H9 (cell line): ENCODE measurements around the gene PLA2G2F. TPM values are rescaled to one million over a fixed set of nuclear protein-coding genes. Genes with fewer than 3 reads are reported as not detected.

Experiments used
- DNase-seq: peaks from one replicate; pipeline ENCODE4 v3.0.0-alpha.2; 2017
- H2AFZ ChIP-seq: one replicate; pipeline ENCODE4 v1.6.1; 2013; ENCODE audit warnings: mild to moderate bottlenecking, low read length, control low read depth, moderate library complexity
- H2AK5ac ChIP-seq: 2 replicates; pipeline ENCODE4 v1.6.1; 2013; ENCODE audit warnings: low read length, control low read depth, mixed read lengths; ENCODE audit not compliant: insufficient read length
- H2BK120ac ChIP-seq: one replicate; pipeline ENCODE4 v1.6.1; 2013; ENCODE audit warnings: low read depth, mild to moderate bottlenecking, low read length, control low read depth, inconsistent platforms; ENCODE audit not compliant: poor library complexity, severe bottlenecking
- H2BK12ac ChIP-seq: 2 replicates; pipeline ENCODE4 v1.6.1; 2013; ENCODE audit warnings: low read length, control low read depth, mixed read lengths, low read depth; ENCODE audit not compliant: insufficient read length
- H2BK15ac ChIP-seq: 2 replicates; pipeline ENCODE4 v1.6.1; 2013; ENCODE audit warnings: low read depth, low read length, control low read depth
- H2BK20ac ChIP-seq: one replicate; pipeline ENCODE4 v1.6.1; 2013; ENCODE audit warnings: low read depth, mild to moderate bottlenecking, low read length, control low read depth, inconsistent platforms; ENCODE audit not compliant: poor library complexity, severe bottlenecking
- H2BK5ac ChIP-seq: 2 replicates; pipeline ENCODE4 v1.6.1; 2013; ENCODE audit warnings: low read length, control low read depth, mixed read lengths; ENCODE audit not compliant: insufficient read length
- H3K14ac ChIP-seq: 2 replicates; pipeline ENCODE4 v1.6.1; 2013; ENCODE audit warnings: low read length, control low read depth; ENCODE audit not compliant: insufficient read depth
- H3K18ac ChIP-seq: 2 replicates; pipeline ENCODE4 v1.6.1; 2013; ENCODE audit warnings: low read depth, mild to moderate bottlenecking, mixed read lengths, low read length, control low read depth; ENCODE audit not compliant: insufficient read length
- H3K23ac ChIP-seq: 2 replicates; pipeline ENCODE4 v1.6.1; 2013; ENCODE audit warnings: low read length, control low read depth, mixed read lengths, low read depth; ENCODE audit not compliant: insufficient read length
- H3K23me2 ChIP-seq: 2 replicates; pipeline ENCODE4 v1.6.1; 2013; ENCODE audit warnings: low read depth, mild to moderate bottlenecking, mixed read lengths, low read length, control low read depth; ENCODE audit not compliant: insufficient read length, poor library complexity, severe bottlenecking
- H3K27ac ChIP-seq: 2 replicates; pipeline ENCODE4 v1.5.1; 2013; ENCODE audit warnings: low read length, control low read depth, mixed read lengths, low read depth; ENCODE audit not compliant: insufficient read length
- H3K27me3 ChIP-seq: 2 replicates; pipeline ENCODE4 v1.6.1; 2013; ENCODE audit warnings: low read length, control low read depth, inconsistent platforms; ENCODE audit not compliant: insufficient read depth
- H3K4ac ChIP-seq: 2 replicates; pipeline ENCODE4 v1.6.1; 2013; ENCODE audit warnings: low read depth, mild to moderate bottlenecking, control low read depth, inconsistent platforms, low read length, moderate library complexity
- H3K4me1 ChIP-seq: 2 replicates; pipeline ENCODE4 v1.6.1; 2013; ENCODE audit warnings: low read length, control low read depth, inconsistent platforms; ENCODE audit not compliant: insufficient read depth
- H3K4me2 ChIP-seq: 2 replicates; pipeline ENCODE4 v1.6.1; 2013; ENCODE audit warnings: low read length, control low read depth, mixed read lengths; ENCODE audit not compliant: insufficient read length, insufficient read depth
- H3K56ac ChIP-seq: 2 replicates; pipeline ENCODE4 v1.6.1; 2013; ENCODE audit warnings: low read depth, mild to moderate bottlenecking, mixed read lengths, low read length, control low read depth; ENCODE audit not compliant: insufficient read length
- H3K79me1 ChIP-seq: 2 replicates; pipeline ENCODE4 v1.6.1; 2013; ENCODE audit warnings: low read depth, mild to moderate bottlenecking, moderate library complexity, low read length, control low read depth, inconsistent platforms; ENCODE audit not compliant: insufficient read depth, poor library complexity, severe bottlenecking
- H3K79me2 ChIP-seq: 2 replicates; pipeline ENCODE4 v1.6.1; 2013; ENCODE audit warnings: low read length, control low read depth, inconsistent platforms; ENCODE audit not compliant: insufficient read depth
- H3K9ac ChIP-seq: 2 replicates; pipeline ENCODE4 v1.6.1; 2013; ENCODE audit warnings: low read length, control low read depth, mixed read lengths; ENCODE audit not compliant: insufficient read length; ENCODE audit errors: extremely low read depth
- H3K9me3 ChIP-seq: one replicate; pipeline ENCODE4 v1.6.1; 2013; ENCODE audit warnings: low read depth, low read length, inconsistent platforms; ENCODE audit not compliant: control insufficient read depth
- H3T11ph ChIP-seq: one replicate; pipeline ENCODE4 v1.6.1; 2013; ENCODE audit warnings: mild to moderate bottlenecking, low read length, control low read depth, inconsistent platforms
- H4K20me1 ChIP-seq: one replicate; pipeline ENCODE4 v1.6.1; 2013; ENCODE audit not compliant: control insufficient read depth, insufficient read length, insufficient read depth
- H4K5ac ChIP-seq: 2 replicates; pipeline ENCODE4 v1.6.1; 2013; ENCODE audit warnings: low read depth, mild to moderate bottlenecking, mixed read lengths, low read length, control low read depth; ENCODE audit not compliant: insufficient read length
- H4K8ac ChIP-seq: replicated peaks from 2 replicates; pipeline ENCODE4 v1.6.1; 2013; ENCODE audit warnings: low read length, control low read depth, mixed read lengths, low read depth; ENCODE audit not compliant: insufficient read length
- H4K91ac ChIP-seq: 2 replicates; pipeline ENCODE4 v1.6.1; 2013; ENCODE audit warnings: low read depth, mild to moderate bottlenecking, moderate library complexity, mixed read lengths, low read length, control low read depth; ENCODE audit not compliant: insufficient read length
- H3K27ac Mint-ChIP-seq, 3 experiments: 2 replicates in 2 of 3; 3 replicates in 1 of 3; pipeline ENCODE4 v1.8.0; 2020 to 2021; ENCODE audit warnings: mixed read lengths in 3 of 3, mild to moderate bottlenecking in 1 of 3, moderate library complexity in 1 of 3
- H3K27me3 Mint-ChIP-seq: 2 replicates; pipeline ENCODE4 v1.8.0; 2021; ENCODE audit warnings: low read depth, mild to moderate bottlenecking, moderate library complexity, mixed read lengths
- H3K36me3 Mint-ChIP-seq, 3 experiments: 2 replicates in 2 of 3; 3 replicates in 1 of 3; pipeline ENCODE4 v1.8.0; 2020 to 2021; ENCODE audit warnings: low read depth in 3 of 3, mixed read lengths in 3 of 3; ENCODE audit not compliant: insufficient read depth in 1 of 3
- H3K4me1 Mint-ChIP-seq, 2 experiments: 2 replicates each; pipeline ENCODE4 v1.8.0; 2020; ENCODE audit warnings: mixed read lengths in 2 of 2
- H3K4me3 Mint-ChIP-seq, 2 experiments: 2 replicates in 1 of 2; 3 replicates in 1 of 2; pipeline ENCODE4 v1.8.0; 2020 to 2021; ENCODE audit warnings: mild to moderate bottlenecking in 2 of 2, mixed read lengths in 2 of 2, moderate library complexity in 1 of 2
- H3K9me3 Mint-ChIP-seq, 2 experiments: 2 replicates in 1 of 2; 3 replicates in 1 of 2; pipeline ENCODE4 v1.8.0; 2020; ENCODE audit warnings: mild to moderate bottlenecking in 2 of 2, mixed read lengths in 2 of 2, moderate library complexity in 1 of 2
- WGBS: extraction: QIAGEN DNeasy Blood & Tissue Kit; methylation state at CpG from one replicate; pipeline ENCODE4 v1.1.7; 2013; ENCODE audit warnings: missing lambda C conversion rate, low lambda C conversion rate, mixed read lengths; ENCODE audit not compliant: insufficient read length; ENCODE audit errors: extremely low coverage; 5-methylcytosine and 5-hydroxymethylcytosine counted together
- total RNA-seq: library from RNA; stranded (reverse); gene quantifications from 2 replicates; pipeline ENCODE4 v1.2.1, GENCODE V29; 2021
- TF ChIP-seq, protein P1 (sequence below): fragments of 200-600 bp; sonication (generic); conservative IDR thresholded peaks from 3 replicates; pipeline ENCODE4 v1.8.0; 2021; ENCODE audit warnings: antibody characterized with exemption, mild to moderate bottlenecking

PLA2G2F gene
- total RNA-seq, 1 experiment from 2014 or later, result not detected

DNA sequence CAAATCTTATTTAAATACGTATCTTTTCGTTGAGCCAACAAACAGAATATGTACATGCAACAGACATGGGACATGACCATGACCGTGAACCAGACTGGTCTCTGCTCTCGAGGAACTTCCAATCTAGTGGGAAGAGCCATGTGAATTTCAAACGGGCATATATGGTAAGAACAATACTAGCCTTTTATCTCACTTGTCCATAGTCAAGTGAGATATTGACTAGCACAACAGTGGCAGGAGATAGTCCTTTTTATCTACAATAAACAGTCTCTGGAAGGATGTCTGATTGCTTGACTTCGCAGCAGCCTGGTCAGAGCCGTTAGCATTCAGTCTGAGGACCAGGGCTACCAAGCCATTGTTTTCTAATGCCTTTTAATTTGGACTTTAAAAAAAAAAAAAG, 59.8 kb downstream of the PLA2G2F start:
- H3T11ph ChIP-seq, result no peak overlapping the region
- H3K4ac ChIP-seq, result no peak overlapping the region
- no peak overlapping the region for H3K56ac ChIP-seq
- H2BK20ac ChIP-seq, result no peak overlapping the region
- Mint-ChIP-seq H3K4me3 (no peak overlapping the region), H3K9me3 (no peaks in the 10 kb centered on the region), H3K27ac (no peak overlapping the region), H3K36me3 (no peaks in the 10 kb centered on the region), H3K4me1 (peaks cover 17 to 20% of the 10 kb centered on the region in 2 experiments), H3K27me3 (peaks cover 16% of the 10 kb centered on the region)
- DNase-seq, result no peak
- no peak overlapping the region for H2BK12ac ChIP-seq
- H3K4me1 ChIP-seq, result no peaks in the 10 kb centered on the region
- no peak overlapping the region for H2AK5ac ChIP-seq
- TF ChIP-seq, protein P1, sequence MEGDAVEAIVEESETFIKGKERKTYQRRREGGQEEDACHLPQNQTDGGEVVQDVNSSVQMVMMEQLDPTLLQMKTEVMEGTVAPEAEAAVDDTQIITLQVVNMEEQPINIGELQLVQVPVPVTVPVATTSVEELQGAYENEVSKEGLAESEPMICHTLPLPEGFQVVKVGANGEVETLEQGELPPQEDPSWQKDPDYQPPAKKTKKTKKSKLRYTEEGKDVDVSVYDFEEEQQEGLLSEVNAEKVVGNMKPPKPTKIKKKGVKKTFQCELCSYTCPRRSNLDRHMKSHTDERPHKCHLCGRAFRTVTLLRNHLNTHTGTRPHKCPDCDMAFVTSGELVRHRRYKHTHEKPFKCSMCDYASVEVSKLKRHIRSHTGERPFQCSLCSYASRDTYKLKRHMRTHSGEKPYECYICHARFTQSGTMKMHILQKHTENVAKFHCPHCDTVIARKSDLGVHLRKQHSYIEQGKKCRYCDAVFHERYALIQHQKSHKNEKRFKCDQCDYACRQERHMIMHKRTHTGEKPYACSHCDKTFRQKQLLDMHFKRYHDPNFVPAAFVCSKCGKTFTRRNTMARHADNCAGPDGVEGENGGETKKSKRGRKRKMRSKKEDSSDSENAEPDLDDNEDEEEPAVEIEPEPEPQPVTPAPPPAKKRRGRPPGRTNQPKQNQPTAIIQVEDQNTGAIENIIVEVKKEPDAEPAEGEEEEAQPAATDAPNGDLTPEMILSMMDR, result no peak
- H3K18ac ChIP-seq, result no peak overlapping the region
- no peak overlapping the region for H3K23ac ChIP-seq
- WGBS, result no CpG with 5 or more reads among the region's 7 CpGs
- no peak overlapping the region for H3K4me2 ChIP-seq
- no peaks in the 10 kb centered on the region for H3K9me3 ChIP-seq
- H4K20me1 ChIP-seq, result no peaks in the 10 kb centered on the region
- no peak overlapping the region for H2AFZ ChIP-seq
- H3K14ac ChIP-seq, result no peak overlapping the region
- H3K27ac ChIP-seq, result no peak overlapping the region
- no peaks in the 10 kb centered on the region for H3K79me2 ChIP-seq
- no peaks in the 10 kb centered on the region for H3K23me2 ChIP-seq
- no peak overlapping the region for H4K8ac ChIP-seq
- no peaks in the 10 kb centered on the region for H3K79me1 ChIP-seq
- no peak overlapping the region for H3K9ac ChIP-seq
- H3K27me3 ChIP-seq, result no peaks in the 10 kb centered on the region
- H2BK120ac ChIP-seq, result no peak overlapping the region
- H2BK15ac ChIP-seq, result no peak overlapping the region
- no peak overlapping the region for H4K91ac ChIP-seq
- no peak overlapping the region for H2BK5ac ChIP-seq
- H4K5ac ChIP-seq, result no peak overlapping the region
